NCI-H2227 (cell line): Measurements from ENCODE around the gene KCNK5.

Experiments used
- DNase-seq: peaks from one replicate; lab custom pipeline; 2025; ENCODE audit not compliant: unreplicated experiment; lab: John Stamatoyannopoulos, UW

KCNK5 gene

DNA sequence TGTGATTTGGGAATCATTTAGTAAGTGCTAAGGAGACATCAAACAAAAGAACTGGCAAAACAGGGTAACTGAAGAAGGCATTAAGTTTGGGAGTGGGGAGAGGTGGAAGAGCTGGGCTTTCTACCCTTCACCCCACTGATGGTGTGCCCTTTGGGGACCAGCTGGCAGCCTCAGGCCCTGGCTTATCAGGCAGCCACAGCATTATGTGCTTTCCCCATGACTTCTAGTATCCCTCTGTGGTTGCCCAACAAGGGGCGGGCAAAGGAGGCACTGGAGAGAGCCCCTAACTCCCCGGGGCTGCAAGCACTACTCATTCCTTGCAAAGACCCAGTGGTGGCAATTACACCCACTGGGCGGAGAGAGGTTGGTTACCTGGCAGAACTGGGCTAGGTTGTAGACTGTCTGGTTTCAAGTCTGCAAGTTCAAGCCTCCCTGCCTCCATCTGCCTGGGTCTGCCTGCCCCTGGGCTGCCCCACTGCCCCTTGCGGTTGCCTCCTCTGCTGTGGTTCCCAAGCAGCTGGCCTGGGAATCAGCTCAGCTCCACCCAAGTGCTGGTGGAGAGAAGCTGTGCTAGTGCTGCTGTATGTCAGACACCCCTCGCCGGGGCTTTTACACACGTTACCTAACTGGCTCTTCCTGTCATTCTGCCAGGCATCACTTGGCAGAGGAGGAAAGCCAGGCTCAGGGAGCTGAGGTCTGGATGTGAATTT is 29.9 kb downstream of the KCNK5 start:
- no peak for DNase-seq

DNA sequence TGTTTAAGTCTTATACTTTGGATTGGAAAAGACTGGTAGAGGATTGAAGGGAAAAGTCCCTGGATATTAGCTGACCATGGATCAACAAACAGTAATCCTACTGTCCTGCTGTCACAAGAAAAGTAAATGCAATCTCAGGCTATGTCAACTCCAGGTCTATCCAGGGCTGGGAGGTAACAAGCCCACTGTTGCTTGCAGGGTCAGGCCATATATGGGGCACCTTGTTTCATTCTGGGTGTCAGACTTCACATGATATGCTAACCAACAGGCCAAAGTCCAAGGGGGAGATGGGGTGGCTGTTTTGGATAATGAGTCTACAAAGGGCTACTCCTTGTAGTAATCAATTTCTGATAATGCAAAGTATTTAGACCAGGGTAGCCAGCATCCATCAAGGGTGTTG is 30.7 kb downstream of the KCNK5 start:
- no peak for DNase-seq

DNA sequence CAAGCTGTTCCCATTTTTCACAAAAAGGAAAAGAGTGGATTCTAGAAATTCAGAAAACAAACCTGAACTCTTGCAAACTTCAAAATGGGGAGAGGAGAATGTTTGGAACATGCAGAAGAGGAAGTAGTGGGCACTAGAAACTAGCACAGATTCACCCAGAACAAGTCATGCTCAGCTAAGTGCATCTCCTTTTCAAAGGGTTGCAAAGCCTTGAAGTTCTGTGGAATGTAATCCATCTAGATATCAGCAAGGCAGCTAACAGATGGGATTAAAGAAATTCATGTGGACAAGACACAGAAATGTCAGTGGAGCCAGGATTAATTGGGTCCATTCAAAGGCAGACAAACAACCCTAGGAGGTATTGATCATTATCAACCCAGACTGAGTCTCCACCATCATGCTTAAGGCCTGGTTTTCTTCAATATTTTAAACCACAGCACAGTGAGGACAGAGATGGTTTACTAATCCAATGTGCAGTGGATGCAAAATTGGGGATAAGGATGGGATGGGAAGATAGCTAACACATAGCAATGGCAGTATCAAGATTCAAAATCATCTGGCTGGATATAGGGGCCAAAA is 31.3 kb downstream of the KCNK5 start:
- DNase-seq = no peak

DNA sequence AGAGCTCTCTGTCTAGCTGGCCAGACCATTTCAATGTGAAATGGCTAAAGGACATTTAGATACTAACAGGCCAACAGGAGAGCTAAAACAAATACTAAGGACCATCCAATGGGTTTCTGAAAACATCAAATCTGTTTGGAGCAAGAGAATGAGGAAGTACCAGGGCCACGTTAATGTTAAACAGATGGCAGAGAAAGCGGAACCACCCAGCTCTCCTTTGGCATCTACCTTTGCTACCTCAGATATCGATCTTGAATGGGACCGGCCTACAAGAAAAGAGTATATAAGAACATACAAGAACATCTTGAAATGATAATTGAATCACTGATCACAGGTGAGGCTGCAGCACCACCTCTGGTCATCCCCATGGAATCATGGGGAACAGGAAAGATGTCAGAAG is 31.8 kb downstream of the KCNK5 start:
- no peak for DNase-seq

DNA sequence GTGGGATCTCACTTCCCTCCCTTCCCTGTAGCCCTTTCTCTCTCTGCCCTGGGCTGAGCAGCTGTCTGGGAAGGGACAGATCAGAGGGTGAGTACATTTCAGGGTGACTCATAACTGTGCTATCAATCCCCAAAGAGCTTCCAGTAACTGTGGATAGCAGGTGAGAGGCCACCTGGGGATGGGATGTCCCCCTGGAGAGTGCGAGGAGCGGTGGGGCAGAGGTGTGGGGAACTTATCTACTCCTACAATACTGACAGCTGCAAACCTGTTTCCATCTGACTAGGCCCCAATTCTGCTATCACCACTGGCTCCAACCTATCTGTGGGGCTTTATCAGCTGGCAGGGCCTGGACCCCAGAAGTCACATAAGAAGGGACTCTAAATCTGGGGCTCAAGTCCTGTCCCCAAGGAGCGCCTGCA is 32.6 kb downstream of the KCNK5 start:
- DNase-seq = no peak

DNA sequence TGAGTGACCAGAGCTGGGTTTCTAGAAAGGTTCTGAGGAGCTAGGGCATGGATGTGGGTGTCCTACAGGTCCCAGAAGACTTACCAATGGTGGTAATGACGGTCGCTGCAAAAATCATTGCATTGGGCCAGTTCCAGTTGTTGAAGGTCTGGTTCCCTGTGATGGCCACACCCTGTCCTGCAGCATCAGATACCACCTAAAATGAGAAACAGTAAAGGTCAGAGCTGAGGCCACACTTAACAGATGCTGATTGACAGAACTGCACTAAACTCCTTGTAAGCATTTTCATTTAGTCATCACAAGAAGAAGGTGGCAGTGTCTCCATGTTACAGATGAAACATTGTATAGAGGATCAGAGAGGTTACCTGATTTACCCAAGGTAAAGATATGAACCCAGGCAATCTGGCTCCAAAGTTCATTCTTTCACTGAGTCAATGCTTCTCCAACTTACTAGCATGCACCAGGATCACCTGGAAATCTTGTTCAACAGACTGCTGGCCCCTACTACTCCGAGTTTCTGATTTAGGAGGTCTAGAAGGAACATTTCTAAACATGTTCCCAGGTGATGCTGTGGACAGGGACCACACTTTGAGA is 33.4 kb downstream of the KCNK5 start:
- no peak for DNase-seq

DNA sequence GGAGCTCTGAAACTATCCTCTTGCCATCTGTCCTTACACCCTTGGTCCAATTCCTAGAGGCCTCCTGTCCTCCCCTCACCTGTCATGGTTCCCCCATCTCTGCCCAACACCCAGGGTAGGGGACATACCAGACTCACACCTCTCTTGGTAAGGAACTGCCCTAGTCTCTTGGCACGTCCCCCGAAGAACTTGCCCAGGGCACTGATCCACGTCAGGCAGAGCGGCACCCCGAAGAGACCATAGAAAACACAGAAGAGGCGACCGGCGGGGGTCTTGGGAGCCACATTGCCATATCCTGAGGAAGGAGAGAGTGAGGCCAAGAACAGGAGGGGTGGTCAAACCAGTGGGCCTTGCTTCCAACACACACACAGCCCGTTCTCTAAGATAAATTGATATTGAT is 34.8 kb downstream of the KCNK5 start:
- DNase-seq = no peak

DNA sequence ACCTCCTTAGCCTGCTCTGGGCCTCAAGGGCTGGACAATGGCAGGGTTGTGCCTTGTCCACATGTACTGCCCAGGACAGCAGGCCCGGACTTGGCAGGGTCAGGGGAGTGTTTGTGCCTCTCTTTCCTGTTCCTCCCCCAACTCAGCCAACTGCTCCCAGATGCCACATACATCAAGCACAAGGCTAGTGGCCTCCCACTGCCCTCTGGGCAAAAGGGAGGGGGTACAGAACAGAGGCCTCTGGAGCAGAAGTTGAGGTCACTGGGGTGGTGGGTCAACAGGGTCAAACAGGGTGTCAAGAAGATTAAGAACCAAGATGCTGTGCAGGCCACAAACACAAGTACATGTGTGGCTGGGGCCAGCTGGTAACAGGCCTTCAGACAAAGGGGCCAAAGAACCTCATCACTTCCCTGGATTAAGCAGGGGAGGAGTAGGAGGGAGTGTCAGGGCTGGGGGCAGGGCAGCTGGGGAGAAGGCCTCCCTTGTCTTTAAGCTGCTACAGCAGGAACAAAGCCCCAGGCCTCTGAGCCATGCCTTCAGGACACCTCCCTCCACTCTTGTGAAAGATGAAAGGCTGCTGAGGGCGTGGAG is 36.0 kb downstream of the KCNK5 start:
- no peak for DNase-seq

DNA sequence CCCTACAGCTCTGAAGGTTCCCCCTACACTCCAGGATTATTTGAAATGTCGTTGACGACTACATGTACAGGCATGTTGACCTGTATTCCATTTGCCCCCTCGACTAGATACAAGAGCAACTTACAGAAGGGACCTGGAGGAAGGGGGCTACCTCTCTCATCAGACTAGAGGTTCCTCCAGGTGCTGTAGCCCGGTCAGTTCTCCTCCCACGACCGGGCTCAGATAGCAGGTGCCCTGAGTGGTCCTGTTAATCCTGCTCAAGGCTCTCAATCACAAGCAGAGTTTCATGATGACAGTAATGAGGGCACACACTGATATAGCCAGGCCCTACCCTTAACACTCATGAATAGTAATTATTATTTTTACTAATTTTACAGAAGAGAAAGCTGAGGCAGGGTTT is 36.5 kb downstream of the KCNK5 start:
- DNase-seq = no peak

DNA sequence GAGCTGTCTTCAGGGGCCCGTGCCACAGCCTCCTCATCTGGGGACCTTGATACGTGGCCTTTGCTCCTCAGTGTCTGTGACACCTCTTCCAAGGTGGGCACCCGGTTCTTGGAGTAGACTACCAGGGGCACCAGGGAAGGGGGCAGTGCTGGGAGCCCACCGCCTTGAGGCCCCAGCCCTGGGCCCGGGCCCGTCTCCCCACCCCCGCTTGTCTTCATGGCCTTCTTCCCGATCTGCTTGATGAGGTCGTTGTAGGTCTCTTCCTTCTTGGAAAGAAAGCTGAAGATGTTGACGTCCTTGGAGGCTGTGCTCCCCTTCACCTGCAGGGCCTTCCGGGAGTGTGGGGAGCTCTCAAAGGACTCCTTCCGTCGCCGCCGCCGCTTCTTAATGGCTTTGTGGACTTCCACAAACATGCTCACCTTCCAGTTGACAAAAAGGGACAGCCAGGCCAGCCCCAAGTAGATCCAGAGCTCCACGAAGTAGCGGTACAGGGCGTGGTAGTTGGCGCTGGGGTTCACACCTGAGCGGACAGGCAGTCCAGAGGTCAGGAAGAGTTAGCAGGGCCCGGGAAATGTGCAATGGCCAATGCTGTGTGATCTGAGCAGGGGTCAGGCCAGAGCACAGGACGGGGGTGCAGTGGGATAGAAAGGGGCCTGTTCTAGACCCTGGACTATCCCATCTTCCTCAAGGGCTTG is 37.9 kb downstream of the KCNK5 start:
- DNase-seq = no peak

DNA sequence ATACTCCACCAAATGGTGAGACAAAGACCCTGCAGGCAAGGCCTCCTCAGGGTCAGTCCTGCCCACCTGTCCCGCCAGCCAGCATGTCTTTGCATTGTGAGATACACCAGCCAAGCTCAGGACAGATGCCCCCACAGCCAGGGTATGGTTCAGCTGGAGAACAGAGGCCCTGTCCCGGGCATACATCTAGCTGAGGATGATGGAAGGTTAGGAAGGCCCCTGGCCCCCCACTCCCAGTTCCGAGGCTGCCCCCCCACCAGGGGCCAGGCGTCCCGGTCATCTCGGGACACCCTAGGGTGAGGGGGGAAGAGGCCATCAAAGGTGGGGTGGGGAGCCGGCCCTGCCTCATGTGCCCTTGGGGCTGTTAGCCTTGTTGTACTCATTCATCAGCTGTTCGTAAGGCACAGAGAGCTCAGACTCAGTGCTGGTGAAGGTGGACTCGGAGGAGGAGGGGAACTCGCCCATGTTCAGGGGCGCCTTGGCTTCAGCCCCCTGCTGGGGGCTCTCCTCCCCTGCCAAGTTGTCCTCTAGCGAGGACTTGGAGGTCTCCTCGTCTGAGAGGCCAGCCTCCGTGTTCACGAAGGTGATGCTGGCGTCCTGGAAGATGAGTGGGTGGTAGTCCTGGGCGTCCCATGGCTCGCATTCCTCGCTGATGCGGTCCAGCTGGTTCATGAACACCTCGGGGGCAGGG is 38.6 kb downstream of the KCNK5 start:
- no peak for DNase-seq

DNA sequence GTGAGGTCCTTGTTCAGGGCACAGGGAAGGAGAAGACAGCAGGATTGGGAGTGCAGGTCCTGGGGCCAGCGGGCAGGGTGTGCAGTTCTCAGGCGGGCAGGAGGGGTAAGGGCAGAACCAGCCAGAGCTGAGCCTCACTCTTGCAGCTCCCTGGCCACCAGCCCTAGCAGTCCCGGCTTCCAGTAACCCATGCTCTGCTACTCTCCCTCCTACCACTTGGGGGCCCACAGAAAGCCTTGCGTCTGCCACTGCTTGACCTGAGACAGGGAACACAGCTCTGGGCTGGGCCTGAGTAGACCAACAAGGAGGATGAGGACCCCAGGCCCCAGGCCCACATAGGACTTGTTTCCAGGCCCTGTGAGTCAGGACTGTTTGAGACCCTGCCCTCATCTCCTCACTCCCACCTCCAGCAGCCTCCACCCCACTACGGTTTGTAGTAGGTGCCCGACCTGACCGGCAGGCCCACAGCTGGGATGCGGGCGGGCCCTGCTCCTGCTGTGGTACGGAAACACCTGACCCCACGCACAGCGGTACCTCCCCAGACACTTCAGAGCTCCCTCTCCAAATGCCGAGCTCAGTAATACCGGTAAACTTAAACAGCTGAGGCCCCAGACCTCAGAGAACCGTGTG is 39.2 kb downstream of the KCNK5 start:
- DNase-seq = no peak

DNA sequence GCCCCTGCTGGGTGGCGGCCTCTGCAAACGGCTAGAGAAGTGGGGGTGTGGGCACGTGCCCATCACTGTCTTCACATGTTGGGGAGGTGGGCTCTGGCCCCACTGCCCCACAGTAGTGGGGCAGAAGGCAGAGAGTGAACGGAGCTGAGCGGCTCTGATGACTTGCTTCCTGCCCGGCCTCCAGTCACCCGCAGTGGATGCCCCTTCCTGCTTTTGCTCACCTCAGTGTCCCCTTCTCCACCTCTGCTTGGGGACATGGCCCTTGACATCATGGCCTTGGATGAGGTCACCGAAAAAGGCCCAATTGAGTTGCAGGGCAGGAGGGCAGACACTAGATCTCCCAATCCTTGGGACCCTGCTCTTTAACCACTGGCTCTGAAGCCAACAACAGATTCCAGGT is 40.1 kb downstream of the KCNK5 start:
- no peak for DNase-seq

DNA sequence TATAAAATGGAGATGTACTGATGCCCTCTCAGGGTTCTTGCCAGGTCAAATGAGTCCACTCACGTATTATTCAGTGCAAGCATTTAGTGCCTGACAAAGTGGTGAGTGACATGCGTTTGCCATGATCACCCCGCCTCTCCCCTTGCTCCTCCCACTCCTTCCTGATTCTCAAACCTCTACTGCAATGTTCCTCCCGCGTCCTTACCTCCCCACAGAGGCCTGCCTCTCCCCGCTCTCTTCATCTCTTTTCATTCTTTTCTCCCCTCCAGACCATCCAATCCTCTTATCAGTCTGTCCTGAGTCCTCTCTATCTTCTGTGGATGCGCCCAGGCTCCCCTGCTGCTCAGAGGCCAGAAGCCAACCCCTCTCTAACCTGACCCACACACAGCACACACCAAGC is 40.7 kb downstream of the KCNK5 start:
- DNase-seq = no peak

DNA sequence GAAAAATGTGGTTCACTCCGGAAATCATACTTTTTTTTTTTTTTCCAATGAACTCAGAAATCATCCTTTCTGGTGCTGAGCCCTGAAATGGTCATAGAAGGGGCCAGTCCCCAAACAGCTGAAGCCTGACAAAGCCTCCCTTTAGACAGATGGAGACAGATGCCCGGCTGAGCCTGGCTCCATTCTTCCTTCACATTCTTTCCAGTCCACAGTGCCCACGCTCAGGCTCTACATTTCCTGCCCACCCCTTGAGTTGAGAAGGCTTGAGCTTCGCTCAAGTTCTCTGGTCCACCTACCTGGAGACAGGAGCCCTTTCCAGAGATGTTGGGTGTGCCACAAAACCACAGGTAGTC is 41.2 kb downstream of the KCNK5 start:
- no peak for DNase-seq

DNA sequence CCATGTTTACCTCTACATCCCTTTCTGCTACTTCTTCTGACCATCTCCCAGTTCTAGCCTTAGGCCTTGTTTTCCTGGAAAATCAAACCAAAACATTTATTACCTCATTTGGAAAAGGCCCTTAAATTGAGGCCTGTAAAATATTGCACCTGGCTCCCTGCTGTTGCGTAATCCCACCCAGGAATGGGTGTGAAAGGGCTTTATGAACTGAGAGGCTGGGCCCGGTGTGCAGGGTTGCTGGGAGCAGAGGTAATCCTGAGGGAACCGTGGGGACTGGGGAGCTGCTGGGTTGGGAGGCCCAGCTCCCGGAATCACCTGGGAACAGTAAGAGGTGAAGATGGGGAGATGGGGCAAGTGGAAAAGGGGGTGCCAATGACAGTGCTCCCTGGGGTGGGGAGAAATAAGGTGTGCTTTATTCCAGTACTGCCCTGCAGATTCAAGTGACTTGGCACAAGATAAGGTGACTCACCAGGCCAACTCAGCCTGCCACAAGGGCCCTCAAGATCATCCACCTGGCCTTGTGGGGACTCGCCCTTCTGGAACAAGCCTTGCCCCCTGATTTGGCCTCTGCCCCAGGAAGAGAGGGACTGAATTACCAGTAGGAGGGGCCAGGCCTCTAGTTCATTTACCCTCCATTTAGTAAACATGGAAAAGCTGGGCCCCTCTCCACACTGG is 44.2 kb downstream of the KCNK5 start:
- no peak for DNase-seq

DNA sequence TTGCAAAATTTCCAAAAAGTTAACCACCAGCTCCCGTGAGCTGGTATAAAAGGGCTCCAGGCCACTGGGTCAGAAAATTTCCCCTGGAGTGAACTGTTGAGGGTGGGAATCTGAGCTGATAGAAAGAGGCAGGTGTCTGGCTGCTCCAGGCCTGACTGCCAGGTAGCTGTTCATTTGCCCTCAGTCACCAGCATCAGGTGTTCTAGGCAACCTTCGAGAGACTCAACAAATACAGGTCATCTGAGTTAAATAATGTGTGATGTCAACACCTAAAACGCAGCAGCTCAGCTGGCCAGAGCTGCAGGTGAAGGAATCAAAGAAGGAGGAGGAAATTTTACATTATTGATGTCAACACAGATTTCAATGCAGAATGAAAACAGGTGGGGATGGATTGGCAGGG is 46.7 kb downstream of the KCNK5 start:
- DNase-seq = no peak

DNA sequence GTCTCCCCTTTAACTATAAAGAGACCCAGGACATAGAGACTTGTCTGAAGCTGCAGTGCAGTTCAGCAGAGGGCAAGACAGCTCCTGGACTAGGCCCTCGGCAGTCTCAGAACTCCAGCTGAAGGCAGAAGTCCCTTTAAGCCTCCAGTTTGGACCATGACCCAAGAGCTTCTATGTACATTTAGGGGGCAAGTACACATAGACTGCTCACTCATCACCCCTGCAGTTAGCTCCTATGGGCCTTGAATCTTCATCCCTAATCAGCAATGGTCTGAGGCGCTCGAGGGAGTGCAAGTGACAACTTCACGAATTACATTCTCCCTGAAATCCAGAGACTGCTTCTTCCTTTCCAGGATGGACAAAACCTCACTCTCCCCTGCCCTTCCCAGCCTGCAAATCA is 47.4 kb downstream of the KCNK5 start:
- no peak for DNase-seq

DNA sequence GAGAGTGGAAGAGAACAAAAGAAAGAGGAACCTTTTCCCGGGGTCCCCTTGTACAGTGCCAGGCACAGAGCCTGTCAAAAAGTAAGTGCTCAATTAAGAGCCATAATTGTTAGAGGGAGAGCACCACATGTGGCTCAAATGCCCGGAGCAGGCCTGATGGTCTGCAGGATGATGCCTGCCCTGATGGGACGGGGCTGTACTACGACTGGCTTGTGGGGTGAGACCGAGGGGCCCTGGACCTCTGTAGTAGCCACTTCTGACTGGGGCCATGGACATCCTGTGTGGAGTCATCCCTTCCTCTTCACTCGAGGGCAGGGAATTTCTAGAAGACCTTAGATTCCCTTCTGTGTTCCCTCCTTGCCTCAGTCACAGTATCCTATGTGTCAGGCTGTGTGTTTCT is 47.9 kb downstream of the KCNK5 start:
- DNase-seq = no peak

DNA sequence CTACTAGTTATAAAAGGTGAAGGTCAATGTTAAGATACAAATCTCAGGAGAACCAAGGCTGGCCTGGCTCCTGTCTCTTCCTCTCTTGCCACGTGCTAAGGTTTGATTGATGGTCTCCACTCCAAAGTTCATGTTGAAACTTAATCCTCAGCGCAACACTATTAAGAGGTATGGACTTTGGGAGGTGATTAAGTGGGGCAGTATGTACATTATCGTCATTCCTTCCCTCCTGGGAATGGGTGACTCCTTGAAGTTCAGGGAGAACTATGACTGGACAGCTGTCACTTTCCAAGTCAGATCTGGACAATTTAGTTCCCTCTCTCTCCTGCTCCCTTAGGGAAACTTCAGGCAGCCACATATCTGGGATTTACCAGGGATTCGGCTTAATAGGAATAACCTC is 50.5 kb downstream of the KCNK5 start:
- no peak for DNase-seq
